Mesothelial cell of epicardium (in vitro differentiated cells): Measurements from ENCODE around the gene FITM1. TPM values are rescaled to one million over a fixed set of nuclear protein-coding genes. Genes with fewer than 3 reads are reported as not detected.
A peak's percentile ranks its signal among the peaks of the same experiment; 100 is the strongest.

ENCODE experiments used
- DNase-seq, 2 experiments: peaks; one replicate each; pipeline ENCODE4 v3.0.0; 2021; ENCODE audit warnings: low spot score in 2 of 2; ENCODE audit not compliant: unreplicated experiment in 2 of 2
- H3K27ac Mint-ChIP-seq: 2 replicates; pipeline ENCODE4 v1.8.0; 2021; ENCODE audit warnings: mixed read lengths
- H3K27me3 Mint-ChIP-seq: 2 replicates; pipeline ENCODE4 v1.8.0; 2021; ENCODE audit warnings: low read depth, mixed read lengths
- H3K36me3 Mint-ChIP-seq: 2 replicates; pipeline ENCODE4 v1.8.0; 2021; ENCODE audit warnings: mixed read lengths
- H3K4me1 Mint-ChIP-seq: 2 replicates; pipeline ENCODE4 v1.8.0; 2021; ENCODE audit warnings: mixed read lengths
- H3K4me3 Mint-ChIP-seq: 2 replicates; pipeline ENCODE4 v1.8.0; 2021; ENCODE audit warnings: mild to moderate bottlenecking, moderate library complexity, mixed read lengths
- H3K9me3 Mint-ChIP-seq: 2 replicates; pipeline ENCODE4 v1.8.0; 2021; ENCODE audit warnings: mixed read lengths
- CTCF ChIP-seq: fragments of 200-600 bp; sonication (generic); IDR thresholded peaks from one replicate; pipeline ENCODE4 v1.5.0; 2021; ENCODE audit warnings: antibody characterized with exemption; ENCODE audit not compliant: unreplicated experiment
- total RNA-seq: library from RNA; stranded (reverse); gene quantifications from 3 replicates; pipeline ENCODE4 v1.2.1, GENCODE V29; 2021

The FITM1 gene
- total RNA-seq, 1 donor from 2014 or later: 1.5 TPM

- TF ChIP-seq CTCF: no peak
- H3K36me3 Mint-ChIP-seq: peaks cover 7% of the 10 kb centered on the region
- no peaks in the 10 kb centered on the region for H3K9me3 Mint-ChIP-seq
- H3K4me1 Mint-ChIP-seq: peaks cover 35% of the 10 kb centered on the region
- no peaks in the 10 kb centered on the region for H3K27me3 Mint-ChIP-seq
- no peak for DNase-seq
- H3K4me3 Mint-ChIP-seq: peak overlapping the region; percentile 76
- peak overlapping the region; percentile 88 for H3K27ac Mint-ChIP-seq
Measured at GRCh38 chr14:24136684-24137528, 6.4 kb downstream of the FITM1 start.

- Mint-ChIP-seq H3K36me3 (peaks cover 7% of the 10 kb centered on the region), H3K4me3 (peak overlapping the region; percentile 93), H3K27ac (peak overlapping the region; percentile 88), H3K9me3 (no peaks in the 10 kb centered on the region), H3K27me3 (no peaks in the 10 kb centered on the region), H3K4me1 (peaks cover 42% of the 10 kb centered on the region)
- TF ChIP-seq CTCF: no peak
- DNase-seq: no peak
Measured at GRCh38 chr14:24137529-24138395, 7.3 kb downstream of the FITM1 start.

- no peak for TF ChIP-seq CTCF
- peaks cover 46% of the 10 kb centered on the region for H3K4me1 Mint-ChIP-seq
- H3K27ac Mint-ChIP-seq: peak overlapping the region; percentile 66
- no peaks in the 10 kb centered on the region for H3K9me3 Mint-ChIP-seq
- peaks cover 7% of the 10 kb centered on the region for H3K36me3 Mint-ChIP-seq
- peak overlapping the region; percentile 93 for H3K4me3 Mint-ChIP-seq
- no peaks in the 10 kb centered on the region for H3K27me3 Mint-ChIP-seq
- DNase-seq: no peak
Measured at GRCh38 chr14:24138396-24139271, 8.2 kb downstream of the FITM1 start.

GRCh38 chr14:24139272-24139934 is 8.9 kb downstream of the FITM1 start:
- H3K27ac Mint-ChIP-seq: peak overlapping the region; percentile 66
- H3K4me3 Mint-ChIP-seq: peak overlapping the region; percentile 93
- no peaks in the 10 kb centered on the region for H3K27me3 Mint-ChIP-seq
- peaks cover 10% of the 10 kb centered on the region for H3K36me3 Mint-ChIP-seq
- no peak for DNase-seq
- no peak for TF ChIP-seq CTCF
- H3K4me1 Mint-ChIP-seq: peaks cover 46% of the 10 kb centered on the region
- H3K9me3 Mint-ChIP-seq: no peaks in the 10 kb centered on the region
